ENCODE data around the gene VANGL1. TPM values are rescaled to one million over a fixed set of nuclear protein-coding genes. Genes with fewer than 3 reads are reported as not detected.

The VANGL1 gene
- total and polyA plus RNA-seq, 2 of the 13 experiments (the other 11 are each of a cell fraction or from before 2014, with no cell fraction given), result 5.3 to 9.4 TPM

- TF ChIP-seq, protein P1, sequence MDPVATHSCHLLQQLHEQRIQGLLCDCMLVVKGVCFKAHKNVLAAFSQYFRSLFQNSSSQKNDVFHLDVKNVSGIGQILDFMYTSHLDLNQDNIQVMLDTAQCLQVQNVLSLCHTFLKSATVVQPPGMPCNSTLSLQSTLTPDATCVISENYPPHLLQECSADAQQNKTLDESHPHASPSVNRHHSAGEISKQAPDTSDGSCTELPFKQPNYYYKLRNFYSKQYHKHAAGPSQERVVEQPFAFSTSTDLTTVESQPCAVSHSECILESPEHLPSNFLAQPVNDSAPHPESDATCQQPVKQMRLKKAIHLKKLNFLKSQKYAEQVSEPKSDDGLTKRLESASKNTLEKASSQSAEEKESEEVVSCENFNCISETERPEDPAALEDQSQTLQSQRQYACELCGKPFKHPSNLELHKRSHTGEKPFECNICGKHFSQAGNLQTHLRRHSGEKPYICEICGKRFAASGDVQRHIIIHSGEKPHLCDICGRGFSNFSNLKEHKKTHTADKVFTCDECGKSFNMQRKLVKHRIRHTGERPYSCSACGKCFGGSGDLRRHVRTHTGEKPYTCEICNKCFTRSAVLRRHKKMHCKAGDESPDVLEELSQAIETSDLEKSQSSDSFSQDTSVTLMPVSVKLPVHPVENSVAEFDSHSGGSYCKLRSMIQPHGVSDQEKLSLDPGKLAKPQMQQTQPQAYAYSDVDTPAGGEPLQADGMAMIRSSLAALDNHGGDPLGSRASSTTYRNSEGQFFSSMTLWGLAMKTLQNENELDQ (CRISPR knock-in tag; IDR thresholded peaks at IDR 0.05; ENCODE audit: borderline replicate concordance), result no peak
- TF ChIP-seq MAZ (IDR thresholded peaks at IDR 0.05; ENCODE audit: borderline replicate concordance, low read depth, low read length) (peak; percentile 85), MAZ (CRISPR knock-in tag; IDR thresholded peaks at IDR 0.05; ENCODE audit: low read depth) (no peak; the same call in 1 of the 2 replicates), MTERF4 (CRISPR knock-in tag; IDR thresholded peaks at IDR 0.05) (no peak), ZNF264 (CRISPR knock-in tag; IDR thresholded peaks at IDR 0.05) (no peak), ZNF879 (CRISPR knock-in tag; IDR thresholded peaks at IDR 0.05) (no peak), POGK (CRISPR knock-in tag; conservative IDR thresholded peaks at IDR 0.05) (no peak; the same call in 1 of the 2 replicates), TBP (CRISPR knock-in tag; IDR thresholded peaks at IDR 0.05) (no peak), AFF4 (CRISPR knock-in tag; IDR thresholded peaks at IDR 0.05) (no peak), ZNF24 (IDR thresholded peaks at IDR 0.05) (no peak), POGZ (CRISPR knock-in tag; IDR thresholded peaks at IDR 0.05) (0 out of 2 replicates have a peak, but pooled peaks have one; percentile 12), ZNF83 (CRISPR knock-in tag; IDR thresholded peaks at IDR 0.05; ENCODE audit: borderline replicate concordance) (no peak), BORCS8-MEF2B (CRISPR knock-in tag; IDR thresholded peaks at IDR 0.05) (peak; percentile 73; the same call in 1 of the 2 replicates), SMAD3 (CRISPR knock-in tag; IDR thresholded peaks at IDR 0.05) (no peak), ZNF557 (CRISPR knock-in tag; IDR thresholded peaks at IDR 0.05) (no peak), HOXA9 (CRISPR knock-in tag; IDR thresholded peaks at IDR 0.05; ENCODE audit: borderline replicate concordance) (peak; percentile 72; the same call in 1 of the 2 replicates), ZNF292 (CRISPR knock-in tag; IDR thresholded peaks at IDR 0.05; ENCODE audit: borderline replicate concordance, low read depth) (no peak), ZNF510 (CRISPR knock-in tag; IDR thresholded peaks at IDR 0.05; ENCODE audit: low read depth) (0 out of 2 replicates have a peak, but pooled peaks have one; percentile 31)
These were observed 650 bp downstream of the VANGL1 start (continued) for GRCh38 chr1:115642168-115643072.
